HG03575 (cell line): ENCODE data around the gene F13B.
"Not testable (repeated sequence)": the region's sequence is repeated elsewhere in the genome, so short reads cannot be mapped to it uniquely, and the experiment has no call there.

Experiments used
- ATAC-seq: cut with Tn5 transposase; IDR thresholded peaks from one replicate; pipeline ENCODE4 v1.9.1; 2021; ENCODE audit not compliant: unreplicated experiment, insufficient number of reproducible peaks, low FRiP score; ENCODE audit errors: extremely low read depth

Gene F13B

GRCh38 chr1:196991919-196992651 lies 75.0 kb downstream of the F13B start:
- not testable (repeated sequence) for ATAC-seq
